Kidney (tissue), 14 donors: ENCODE data around the gene GLRX. TPM values are rescaled to one million over a fixed set of nuclear protein-coding genes. Genes with fewer than 3 reads are reported as not detected.

Experiments
- DNase-seq, 5 donors: peaks; one replicate each; pipeline ENCODE4 v3.0.0-alpha.2; 2013 to 2020
- FAIRE-seq: peaks from 2 replicates; lab custom pipeline; 2012; peaks lifted over from hg19 to GRCh38; lab: Jason Lieb, UNC
- H3K27ac ChIP-seq, 2 donors: one replicate each; pipeline ENCODE4 v1.7.0; 2013; ENCODE audit warnings: low read depth in 2 of 2, low read length in 2 of 2, inconsistent platforms in 1 of 2
- H3K27me3 ChIP-seq: one replicate; pipeline ENCODE4 v1.7.1; 2013; ENCODE audit warnings: low read length, inconsistent platforms; ENCODE audit not compliant: control insufficient read depth, insufficient read depth
- H3K36me3 ChIP-seq, 3 donors: one replicate each; pipeline versions ENCODE4 v1.7.0 to v1.7.1; 2013; ENCODE audit warnings: low read length in 3 of 3, control low read depth in 1 of 3, inconsistent platforms in 1 of 3; ENCODE audit not compliant: insufficient read depth in 3 of 3, control insufficient read depth in 2 of 3
- H3K4me1 ChIP-seq, 3 donors: one replicate each; pipeline versions ENCODE4 v1.7.0 to v1.7.1; 2013; ENCODE audit warnings: low read length in 3 of 3, inconsistent platforms in 1 of 3, low read depth in 1 of 3; ENCODE audit not compliant: control insufficient read depth in 2 of 3, insufficient read depth in 2 of 3
- H3K4me3 ChIP-seq, 3 donors: one replicate each; pipeline versions ENCODE4 v1.7.0 to v1.8.1; 2013; ENCODE audit warnings: low read length in 3 of 3, control low read depth in 1 of 3, inconsistent platforms in 1 of 3
- H3K9ac ChIP-seq, 3 donors: one replicate each; pipeline versions ENCODE4 v1.7.0 to v1.7.1; 2013; ENCODE audit warnings: low read length in 3 of 3, control low read depth in 1 of 3, inconsistent platforms in 1 of 3
- H3K9me3 ChIP-seq, 3 donors: one replicate each; pipeline versions ENCODE4 v1.7.0 to v1.7.1; 2013; ENCODE audit warnings: low read length in 3 of 3, control low read depth in 1 of 3, inconsistent platforms in 1 of 3; ENCODE audit not compliant: control insufficient read depth in 2 of 3, insufficient read depth in 1 of 3
- CTCF ChIP-seq: IDR thresholded peaks from 3 replicates; pipeline ENCODE4 v1.5.1; 2012; ENCODE audit warnings: mild to moderate bottlenecking, moderate library complexity, borderline replicate concordance; ENCODE audit not compliant: insufficient read depth; ENCODE audit errors: extremely low read depth
- intact Hi-C: fragments of 100-400 bp; cut with DNase I; formaldehyde crosslinking; loops from one replicate; pipeline ENCODE4 v1.11.1; 2022
- polyA plus RNA-seq: library from polyadenylated mRNA; stranded (reverse); fragments of 350-450 nt; fragmentation: Illumina TruSeq; extraction: RNeasy Lipid Tissue Mini Kit (QIAGEN cat#74804); gene quantifications from one replicate; pipeline ENCODE4 v1.2.3, GENCODE V29; 2014; ENCODE audit warnings: low read depth, low replicate concordance; ENCODE audit not compliant: insufficient read depth
- total RNA-seq: library from RNA; stranded (reverse); fragmentation: NEBNext Ultra II Directional; extraction: Animal tissue kit (Norgen Biotek cat#: 25700); gene quantifications from one replicate; pipeline ENCODE4 v1.2.1, GENCODE V29; 2021
- donor health status: control.
- donor health status: control.
- donor health status: control.
- donor health status: control.
- donor health status: control.
- donor health status: DM: yes; HTN: yes; CAD: no.
- donor health status: Normal renal cell carcinoma (clear cell type).

GLRX gene
- total and polyA plus RNA-seq, 2 donors from 2014 or later, result 57.4 to 324 TPM

GRCh38 chr5:95800553-95800952 is 22.0 kb downstream of the GLRX start:
- no peaks in the 10 kb centered on the region for H3K9me3 ChIP-seq
- DNase-seq, result no peak
- no peaks in the 10 kb centered on the region for H3K36me3 ChIP-seq
- H3K27ac ChIP-seq, result peak overlapping the region; percentile 60 to 87
- H3K27me3 ChIP-seq, result no peaks in the 10 kb centered on the region
- no peak overlapping the region for H3K9ac ChIP-seq
- H3K4me1 ChIP-seq, result peaks cover 0 to 51% (median 32%) of the 10 kb centered on the region in 3 donors
- FAIRE-seq, result no peak
- no peak overlapping the region for H3K4me3 ChIP-seq
- intact Hi-C loops, result no loop called here
- TF ChIP-seq CTCF, result no peak

GRCh38 chr5:95799191-95799835 is 23.2 kb downstream of the GLRX start:
- intact Hi-C loops, result no loop called here
- FAIRE-seq, result no peak

GRCh38 chr5:95798545-95798944 is 24.0 kb downstream of the GLRX start:
- no peak for FAIRE-seq
- TF ChIP-seq CTCF, result no peak
- H3K36me3 ChIP-seq, result no peaks in the 10 kb centered on the region
- H3K4me1 ChIP-seq, result peaks cover 0 to 43% (median 24%) of the 10 kb centered on the region in 3 donors
- DNase-seq, result no peak
- no peak overlapping the region for H3K4me3 ChIP-seq
- no peak overlapping the region for H3K9ac ChIP-seq
- H3K9me3 ChIP-seq, result no peaks in the 10 kb centered on the region
- no peaks in the 10 kb centered on the region for H3K27me3 ChIP-seq
- H3K27ac ChIP-seq, result peak overlapping the region; percentile 26 to 56
- intact Hi-C loops, result no loop called here

More at GRCh38 chr5:95799191-95799835, 23.2 kb downstream of the GLRX start:
- TF ChIP-seq CTCF, result no peak
- no peak overlapping the region for H3K4me3 ChIP-seq
- H3K27ac ChIP-seq, result peak overlapping the region; percentile 26 to 56
- no peaks in the 10 kb centered on the region for H3K27me3 ChIP-seq
- H3K9me3 ChIP-seq, result no peaks in the 10 kb centered on the region
- no peaks in the 10 kb centered on the region for H3K36me3 ChIP-seq
- H3K9ac ChIP-seq, result no peak overlapping the region
- no peak for DNase-seq
- H3K4me1 ChIP-seq, result peaks cover 0 to 39% (median 27%) of the 10 kb centered on the region in 3 donors
